Measurements from ENCODE around the gene SWI5.
A peak's percentile ranks its signal among the peaks of the same experiment; 100 is the strongest.

The SWI5 gene

GRCh38 chr9:128244837-128245231 lies 31.2 kb upstream of the SWI5 start:
- TF ChIP-seq POLR2AphosphoS5 (IDR thresholded peaks at IDR 0.05; ENCODE audit: low read depth, low read length) (no peak), POLR2A (IDR thresholded peaks at IDR 0.05; ENCODE audit: low read depth, low read length) (no peak), TAF1 (IDR thresholded peaks at IDR 0.05; ENCODE audit: borderline replicate concordance, low read depth, low read length) (no peak)
- DNase-seq (ENCODE audit: insufficient read length) (no peak), FAIRE-seq (no peak)

- DNase-seq (ENCODE audit: insufficient read length) (no peak), FAIRE-seq (no peak)
- TF ChIP-seq POLR2AphosphoS5 (IDR thresholded peaks at IDR 0.05; ENCODE audit: low read depth, low read length) = no peak
These were observed 30.5 kb upstream of the SWI5 start for GRCh38 chr9:128245421-128246151.

- no peak for TF ChIP-seq POLR2AphosphoS5 (IDR thresholded peaks at IDR 0.05; ENCODE audit: low read depth, low read length)
- FAIRE-seq (no peak), DNase-seq (ENCODE audit: insufficient read length) (no peak)
These were observed 29.6 kb upstream of the SWI5 start for GRCh38 chr9:128246471-128246870.

- FAIRE-seq (no peak), DNase-seq (ENCODE audit: insufficient read length) (no peak)
- no peak for TF ChIP-seq TAF1 (IDR thresholded peaks at IDR 0.05; ENCODE audit: borderline replicate concordance, low read depth, low read length)
These were observed 28.8 kb upstream of the SWI5 start for GRCh38 chr9:128247226-128247803.

DNA sequence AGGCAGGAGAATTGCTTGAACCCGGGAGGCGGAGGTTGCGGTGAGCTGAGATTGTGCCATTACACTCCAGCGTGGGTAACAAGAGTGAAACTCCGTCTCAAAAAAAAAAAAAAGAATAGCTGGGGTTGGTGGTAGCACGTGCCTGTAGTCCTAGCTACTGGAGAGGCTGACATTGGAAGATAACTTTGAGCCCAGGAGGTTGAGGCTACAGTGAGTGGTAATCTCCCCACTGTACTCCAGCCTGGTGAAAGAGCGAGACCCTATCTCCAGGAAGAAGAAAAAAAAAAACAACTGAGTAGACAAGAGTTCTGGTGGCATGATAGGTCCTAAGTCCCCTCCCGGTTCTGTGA lies 26.5 kb upstream of the SWI5 start:
- no peak for DNase-seq (ENCODE audit: insufficient read length)
- FAIRE-seq = no peak
- TF ChIP-seq POLR2A (IDR thresholded peaks at IDR 0.05; ENCODE audit: low read depth, low read length) = no peak

- TF ChIP-seq POLR2A (IDR thresholded peaks at IDR 0.05; ENCODE audit: low read depth, low read length) (no peak), TAF1 (IDR thresholded peaks at IDR 0.05; ENCODE audit: borderline replicate concordance, low read depth, low read length) (no peak), POLR2AphosphoS5 (IDR thresholded peaks at IDR 0.05; ENCODE audit: low read depth, low read length) (no peak)
- DNase-seq (ENCODE audit: insufficient read length) = peak; percentile 93
- peak; percentile 30 for FAIRE-seq
These were observed 25.9 kb upstream of the SWI5 start for GRCh38 chr9:128249908-128250838.

DNA sequence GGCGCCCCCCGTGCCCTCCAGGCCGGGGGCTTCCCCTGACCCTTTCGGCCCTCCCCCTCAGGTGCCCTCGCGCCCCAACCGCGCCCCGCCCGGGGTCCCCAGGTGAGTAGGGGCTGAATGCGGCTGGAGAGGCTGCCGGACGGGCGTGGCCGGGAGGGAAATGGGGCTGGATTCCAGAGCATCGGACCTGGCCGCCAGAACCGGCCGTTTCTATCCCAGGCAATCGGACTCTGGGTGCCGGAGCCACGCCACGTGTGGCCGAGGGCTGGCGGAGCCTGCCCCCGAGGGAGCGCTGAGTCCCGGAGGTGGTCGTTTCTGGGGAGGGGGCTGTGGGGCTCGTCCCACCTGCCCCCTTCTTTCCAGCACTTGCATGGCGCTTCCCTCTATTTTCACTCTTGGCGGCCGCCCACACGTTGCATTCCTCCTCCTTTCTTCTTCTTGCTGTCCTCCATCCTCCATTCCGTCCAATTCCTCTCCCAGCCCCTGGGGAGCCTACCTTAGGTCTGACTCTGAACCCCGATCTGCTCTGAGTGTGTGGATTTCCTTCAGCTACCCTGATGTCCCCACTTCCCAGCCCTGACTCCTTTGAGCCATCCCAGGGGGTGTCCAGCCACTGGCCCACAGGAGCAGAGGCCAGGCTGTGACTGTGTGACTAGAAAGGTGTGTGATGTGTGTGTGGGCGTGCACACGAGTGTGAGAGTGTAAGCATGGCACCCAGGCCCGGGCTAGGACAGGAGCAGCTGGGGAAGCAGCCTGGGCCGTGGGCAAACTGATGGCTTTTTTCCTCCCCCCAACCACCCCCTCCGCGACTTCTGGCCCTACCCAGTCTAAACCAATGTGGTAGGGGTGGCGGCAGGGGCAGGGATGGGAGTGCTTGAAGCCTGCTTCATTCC lies 25.0 kb upstream of the SWI5 start:
- DNase-seq (ENCODE audit: insufficient read length) (no peak), FAIRE-seq (no peak)
- TF ChIP-seq POLR2A (IDR thresholded peaks at IDR 0.05; ENCODE audit: low read depth, low read length) (no peak), POLR2AphosphoS5 (IDR thresholded peaks at IDR 0.05; ENCODE audit: low read depth, low read length) (no peak), TAF1 (IDR thresholded peaks at IDR 0.05; ENCODE audit: borderline replicate concordance, low read depth, low read length) (no peak)

DNA sequence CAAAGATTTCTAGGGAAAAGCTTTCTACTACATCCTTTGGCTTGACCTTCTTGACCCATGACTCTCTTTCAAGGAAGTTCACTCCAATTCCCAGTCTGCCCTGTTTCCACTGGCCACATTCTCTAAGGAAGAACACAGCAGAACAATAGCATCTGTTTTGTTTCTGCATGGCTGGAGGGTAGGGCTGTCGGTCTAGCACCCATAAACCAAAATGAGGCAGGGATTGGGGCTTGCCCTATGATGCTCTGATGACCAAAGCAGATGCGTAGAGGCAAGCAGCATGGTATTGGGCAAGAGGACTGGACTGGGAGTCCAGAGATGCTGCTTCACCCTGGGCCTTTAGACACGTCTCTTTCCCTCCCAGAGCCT lies 24.4 kb upstream of the SWI5 start:
- TF ChIP-seq POLR2AphosphoS5 (IDR thresholded peaks at IDR 0.05; ENCODE audit: low read depth, low read length) (no peak), POLR2A (IDR thresholded peaks at IDR 0.05; ENCODE audit: low read depth, low read length) (no peak), TAF1 (IDR thresholded peaks at IDR 0.05; ENCODE audit: borderline replicate concordance, low read depth, low read length) (no peak)
- DNase-seq (ENCODE audit: insufficient read length) (no peak), FAIRE-seq (no peak)

- TF ChIP-seq POLR2AphosphoS5 (IDR thresholded peaks at IDR 0.05; ENCODE audit: low read depth, low read length) = no peak
- no peak for TF ChIP-seq POLR2A (IDR thresholded peaks at IDR 0.05; ENCODE audit: low read depth, low read length)
- no peak for TF ChIP-seq TAF1 (IDR thresholded peaks at IDR 0.05; ENCODE audit: borderline replicate concordance, low read depth, low read length)
- no peak for FAIRE-seq
- no peak for DNase-seq (ENCODE audit: insufficient read length)
These were observed 23.5 kb upstream of the SWI5 start for GRCh38 chr9:128252317-128253139.

DNA sequence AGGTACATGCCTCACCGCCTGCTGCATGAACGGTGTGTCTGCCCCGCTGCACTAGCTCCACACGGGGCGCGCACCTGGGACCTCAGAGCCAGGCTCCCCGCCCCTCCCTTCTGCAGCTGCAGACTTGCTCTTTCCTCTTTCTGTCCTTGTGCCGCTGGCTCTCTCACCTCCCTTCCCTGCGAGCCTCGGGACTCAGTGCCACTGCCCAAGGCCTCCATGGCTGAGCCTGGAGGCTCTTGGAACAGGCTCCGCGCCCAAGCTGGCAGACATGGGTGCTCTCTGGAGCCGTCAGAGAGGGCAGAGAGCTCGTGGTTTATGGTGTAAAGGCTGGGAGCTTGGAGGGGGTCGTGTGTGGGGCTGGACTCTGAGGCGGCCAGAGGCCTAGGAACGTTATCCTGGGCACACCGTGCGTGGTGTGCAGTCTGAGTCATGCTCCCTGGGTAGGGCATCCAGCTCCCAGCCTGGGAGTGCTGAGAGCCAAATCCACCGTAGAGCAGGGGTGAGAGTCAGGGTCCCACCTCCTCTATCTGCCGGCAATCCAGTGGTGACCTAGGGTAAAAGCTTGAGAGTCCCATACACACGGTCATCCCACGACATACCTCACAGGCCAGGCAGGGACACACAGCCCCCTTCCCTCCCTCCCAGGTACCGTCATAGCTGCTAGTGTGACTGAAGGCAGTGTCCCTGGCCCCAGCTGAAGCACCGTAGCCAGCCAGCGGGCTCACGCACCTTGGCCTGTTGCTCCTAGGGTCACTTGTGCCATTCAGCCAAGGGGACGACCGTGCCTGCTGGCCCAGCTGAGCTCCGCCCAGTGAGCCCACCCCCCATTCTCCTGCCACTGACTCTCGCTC lies 22.7 kb upstream of the SWI5 start:
- DNase-seq (ENCODE audit: insufficient read length) (no peak), FAIRE-seq (no peak)
- TF ChIP-seq TAF1 (IDR thresholded peaks at IDR 0.05; ENCODE audit: borderline replicate concordance, low read depth, low read length) (no peak), POLR2A (IDR thresholded peaks at IDR 0.05; ENCODE audit: low read depth, low read length) (no peak), POLR2AphosphoS5 (IDR thresholded peaks at IDR 0.05; ENCODE audit: low read depth, low read length) (no peak)
